PC-9 (cell line): Measurements from ENCODE around the gene TSC22D3. TPM values are rescaled to one million over a fixed set of nuclear protein-coding genes. Genes with fewer than 3 reads are reported as not detected.

Experiments used
- BruUV-seq: library from RNA; stranded (reverse); fragments of 400-500 nt; replicated peaks from 2 replicates; lab custom pipeline; 2021; lab: Mats Ljungman, UMichigan
- CTCF ChIA-PET: fragments of 300-600 bp; sonication (Branson Sonifier 250); formaldehyde crosslinking; loops from one replicate; lab custom pipeline; 2022; ENCODE audit warnings: antibody characterized with exemption; lab: Charles Lee
- POLR2A ChIA-PET: fragments of 300-600 bp; sonication (Branson Sonifier 250); formaldehyde crosslinking; loops from one replicate; lab custom pipeline; 2022; ENCODE audit warnings: antibody characterized with exemption; ENCODE audit not compliant: unreplicated experiment; lab: Charles Lee
- DNase-seq, 2 experiments: peaks; one replicate each; pipeline versions ENCODE4 v3.0.0 to v3.0.0-alpha.2; 2015 to 2022; ENCODE audit warnings: mixed read lengths in 1 of 2
- H2AFZ ChIP-seq: fragments of 200-600 bp; sonication (generic); 2 replicates; pipeline ENCODE4 v1.8.1; 2017; ENCODE audit warnings: antibody characterized with exemption
- H3F3A ChIP-seq: fragments of 200-600 bp; sonication (generic); 2 replicates; pipeline ENCODE4 v1.8.1; 2017; ENCODE audit warnings: antibody characterized with exemption, mild to moderate bottlenecking, low read depth; ENCODE audit not compliant: insufficient read depth
- H3K27ac ChIP-seq: fragments of 200-600 bp; sonication (generic); 2 replicates; pipeline ENCODE4 v1.6.1; 2016; ENCODE audit warnings: mixed run types
- H3K27me3 ChIP-seq: fragments of 200-600 bp; sonication (generic); 2 replicates; pipeline ENCODE4 v1.6.1; 2016; ENCODE audit warnings: low read depth, mixed run types; ENCODE audit not compliant: insufficient read depth
- H3K36me3 ChIP-seq: fragments of 200-600 bp; sonication (generic); 2 replicates; pipeline ENCODE4 v1.6.1; 2016; ENCODE audit warnings: low read depth, mixed run types
- H3K4me1 ChIP-seq: fragments of 200-600 bp; sonication (generic); replicated peaks from 2 replicates; pipeline ENCODE4 v1.6.1; 2016; ENCODE audit warnings: mixed run types; ENCODE audit not compliant: insufficient read depth
- H3K4me2 ChIP-seq: fragments of 200-600 bp; sonication (generic); 2 replicates; pipeline ENCODE4 v1.6.1; 2017; ENCODE audit warnings: mixed run types
- H3K4me3 ChIP-seq: fragments of 200-600 bp; sonication (generic); 2 replicates; pipeline ENCODE4 v1.6.1; 2016; ENCODE audit warnings: mixed run types
- H3K79me2 ChIP-seq: fragments of 200-600 bp; sonication (generic); 2 replicates; pipeline ENCODE4 v1.6.1; 2017; ENCODE audit warnings: low read depth, mixed run types
- H3K9me2 ChIP-seq: fragments of 200-600 bp; sonication (generic); 2 replicates; pipeline ENCODE4 v1.8.1; 2017; ENCODE audit warnings: mild to moderate bottlenecking; ENCODE audit not compliant: insufficient read depth
- H3K9me3 ChIP-seq: fragments of 200-600 bp; sonication (generic); 2 replicates; pipeline ENCODE4 v1.8.1; 2016; ENCODE audit warnings: low read depth; ENCODE audit not compliant: insufficient read depth
- H4K20me1 ChIP-seq: fragments of 200-600 bp; sonication (generic); 2 replicates; pipeline ENCODE4 v1.8.1; 2017; ENCODE audit not compliant: insufficient read depth
- EZH2 ChIP-seq: fragments of 200-600 bp; sonication (generic); IDR thresholded peaks from 2 replicates; pipeline ENCODE4 v1.8.0; 2017; ENCODE audit warnings: antibody characterized with exemption, low read depth
- intact Hi-C: fragments of 100-400 bp; cut with micrococcal nuclease; formaldehyde crosslinking; loops from one replicate; pipeline ENCODE4 v1.10.0; 2022; ENCODE audit not compliant: unreplicated experiment
- total RNA-seq: library from RNA; stranded (reverse); gene quantifications from 2 replicates; pipeline ENCODE4 v1.2.3, GENCODE V29; 2021
- TF ChIP-seq, protein P1 (sequence below): fragments of 200-600 bp; sonication (generic); conservative IDR thresholded peaks from 2 replicates; pipeline ENCODE4 v1.6.1; 2017; ENCODE audit warnings: mixed run types, antibody characterized with exemption, mild to moderate bottlenecking, moderate library complexity

Gene TSC22D3
- total RNA-seq, 1 experiment from 2014 or later, result 43.9 TPM

DNA sequence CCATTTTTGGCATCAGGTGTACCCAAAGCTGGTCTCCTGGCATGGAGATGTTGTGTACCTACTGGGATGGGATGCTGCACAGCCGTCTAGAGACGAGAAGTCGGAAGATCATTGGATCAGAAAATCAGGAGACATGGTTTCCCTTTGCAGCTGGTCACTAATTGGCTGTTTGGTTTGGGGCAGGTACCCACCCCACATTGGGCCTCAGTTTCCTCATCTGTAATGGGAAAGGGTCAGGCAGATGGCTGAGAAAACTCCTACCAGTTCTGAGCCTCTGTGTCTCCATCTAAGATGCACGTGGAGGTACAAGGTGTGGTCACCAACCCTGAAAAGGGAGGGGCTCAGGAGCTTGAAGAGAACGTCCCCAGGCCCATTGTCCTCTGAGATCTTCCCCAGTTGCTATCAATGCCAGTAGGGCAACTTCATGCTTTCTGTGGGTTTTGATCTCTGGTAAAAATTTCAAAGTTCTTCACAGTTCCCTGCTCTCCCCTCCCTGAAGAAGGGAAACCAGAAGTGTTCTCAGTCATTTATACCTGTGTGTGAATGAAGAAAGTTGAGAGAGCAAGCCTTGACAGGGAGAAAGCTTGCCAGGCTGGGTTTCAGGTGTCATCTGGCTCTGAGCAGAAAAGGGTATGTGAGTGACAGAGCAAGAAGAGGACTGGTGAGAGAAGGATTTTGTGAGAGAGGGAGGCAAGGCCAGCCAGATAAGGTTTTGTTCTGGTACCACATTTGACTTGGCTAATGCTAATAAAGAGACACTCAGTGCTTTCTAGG, 15.1 kb downstream of the TSC22D3 start:
- H3K4me3 ChIP-seq, result no peak overlapping the region

DNA sequence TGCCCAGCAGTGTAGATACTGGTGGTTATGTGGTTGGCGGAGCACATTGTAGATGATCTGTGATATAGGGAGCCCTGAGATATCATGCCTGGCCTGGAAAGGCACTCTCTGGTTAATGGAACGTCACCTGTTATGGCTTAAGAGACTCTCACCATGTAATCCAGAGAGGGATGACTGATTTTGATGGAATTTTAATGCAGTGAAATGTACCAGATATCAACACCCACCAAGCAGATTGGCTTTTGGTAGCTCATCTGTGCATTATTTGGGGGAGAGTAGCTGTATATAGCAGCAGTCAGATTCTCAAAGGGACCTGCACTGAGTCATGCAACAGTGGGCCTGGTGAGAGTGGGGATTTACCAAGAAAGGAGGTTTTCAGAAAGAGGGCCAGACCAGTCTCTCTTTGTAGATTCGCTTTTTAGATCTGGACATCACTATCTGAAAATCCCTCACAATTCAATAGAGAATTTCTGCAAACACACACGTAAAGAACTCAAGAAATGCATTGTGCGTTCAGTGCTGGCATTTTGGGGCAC, 17.3 kb downstream of the TSC22D3 start:
- H3K27ac ChIP-seq, result no peak overlapping the region
- no peaks in the 10 kb centered on the region; the same call in 1 of the 2 replicates for H3K79me2 ChIP-seq
- H3K4me3 ChIP-seq, result no peak overlapping the region
- TF ChIP-seq, protein P1, sequence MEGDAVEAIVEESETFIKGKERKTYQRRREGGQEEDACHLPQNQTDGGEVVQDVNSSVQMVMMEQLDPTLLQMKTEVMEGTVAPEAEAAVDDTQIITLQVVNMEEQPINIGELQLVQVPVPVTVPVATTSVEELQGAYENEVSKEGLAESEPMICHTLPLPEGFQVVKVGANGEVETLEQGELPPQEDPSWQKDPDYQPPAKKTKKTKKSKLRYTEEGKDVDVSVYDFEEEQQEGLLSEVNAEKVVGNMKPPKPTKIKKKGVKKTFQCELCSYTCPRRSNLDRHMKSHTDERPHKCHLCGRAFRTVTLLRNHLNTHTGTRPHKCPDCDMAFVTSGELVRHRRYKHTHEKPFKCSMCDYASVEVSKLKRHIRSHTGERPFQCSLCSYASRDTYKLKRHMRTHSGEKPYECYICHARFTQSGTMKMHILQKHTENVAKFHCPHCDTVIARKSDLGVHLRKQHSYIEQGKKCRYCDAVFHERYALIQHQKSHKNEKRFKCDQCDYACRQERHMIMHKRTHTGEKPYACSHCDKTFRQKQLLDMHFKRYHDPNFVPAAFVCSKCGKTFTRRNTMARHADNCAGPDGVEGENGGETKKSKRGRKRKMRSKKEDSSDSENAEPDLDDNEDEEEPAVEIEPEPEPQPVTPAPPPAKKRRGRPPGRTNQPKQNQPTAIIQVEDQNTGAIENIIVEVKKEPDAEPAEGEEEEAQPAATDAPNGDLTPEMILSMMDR, result no peak
- no peak for TF ChIP-seq EZH2
- H3K4me2 ChIP-seq, result no peak overlapping the region
- H2AFZ ChIP-seq, result no peak overlapping the region
- H3K9me2 ChIP-seq, result no peaks in the 10 kb centered on the region
- intact Hi-C loops, result no loop called here
- peaks cover 2% of the 10 kb centered on the region; the same call in 1 of the 2 replicates for H3K9me3 ChIP-seq
- peaks cover 3% of the 10 kb centered on the region for H3K4me1 ChIP-seq
- ChIA-PET CTCF (no interaction called here), POLR2A (interaction anchor here (0.6 kb wide), 1 partner anchor 136 kb away, joined by 7 read pairs; no protein-coding TSS in a partner anchor)
- no peak for DNase-seq
- H3F3A ChIP-seq, result no peaks in the 10 kb centered on the region
- BruUV-seq, result no TSS peak
- H4K20me1 ChIP-seq, result no peaks in the 10 kb centered on the region
- no peaks in the 10 kb centered on the region for H3K27me3 ChIP-seq
- no peaks in the 10 kb centered on the region for H3K36me3 ChIP-seq

More for the DNA sequence above, 15.1 kb downstream of the TSC22D3 start:
- TF ChIP-seq EZH2, result no peak
- TF ChIP-seq, protein P1, result no peak
- H3F3A ChIP-seq, result peaks cover 12% of the 10 kb centered on the region; the same call in 1 of the 2 replicates
- intact Hi-C loops, result no loop called here
- H3K4me2 ChIP-seq, result no peak overlapping the region
- H3K27me3 ChIP-seq, result no peaks in the 10 kb centered on the region
- H3K9me3 ChIP-seq, result peaks cover 2% of the 10 kb centered on the region; the same call in 1 of the 2 replicates
- H3K4me1 ChIP-seq, result peaks cover 25% of the 10 kb centered on the region
- no peaks in the 10 kb centered on the region; the same call in 1 of the 2 replicates for H3K79me2 ChIP-seq
- ChIA-PET POLR2A (no interaction called here), CTCF (no interaction called here)
- H4K20me1 ChIP-seq, result no peaks in the 10 kb centered on the region
- DNase-seq, result no peak
- H3K9me2 ChIP-seq, result no peaks in the 10 kb centered on the region
- no peak overlapping the region for H2AFZ ChIP-seq
- no peak overlapping the region for H3K27ac ChIP-seq
- no peaks in the 10 kb centered on the region for H3K36me3 ChIP-seq
- no TSS peak for BruUV-seq

DNA sequence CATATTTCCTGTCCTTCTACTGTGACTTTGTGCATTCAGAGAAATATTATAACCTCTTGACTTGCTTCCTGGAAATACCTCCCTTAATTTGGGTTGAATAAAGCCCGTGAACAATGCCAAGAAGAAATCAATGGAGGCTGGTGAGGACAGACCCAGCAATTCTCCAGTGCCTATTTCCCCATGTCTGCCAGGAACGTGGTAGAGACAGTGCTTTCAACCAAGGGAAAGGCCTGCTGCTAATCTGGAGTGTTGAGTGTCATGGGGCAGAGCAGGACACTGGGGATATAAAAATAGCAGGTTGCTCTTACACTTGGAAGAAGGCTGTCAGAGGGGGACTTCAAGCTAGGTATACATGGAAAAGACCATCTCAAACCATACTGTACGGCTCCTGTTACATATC, 19.9 kb downstream of the TSC22D3 start:
- Histone ChIP-seq H3K27me3 (no peaks in the 10 kb centered on the region), H3K9me3 (no peaks in the 10 kb centered on the region), H3K4me1 (no peaks in the 10 kb centered on the region), H2AFZ (no peak overlapping the region), H3F3A (no peaks in the 10 kb centered on the region), H3K36me3 (no peaks in the 10 kb centered on the region), H3K4me2 (no peak overlapping the region), H4K20me1 (no peaks in the 10 kb centered on the region), H3K4me3 (no peak overlapping the region), H3K9me2 (no peaks in the 10 kb centered on the region), H3K79me2 (no peaks in the 10 kb centered on the region), H3K27ac (no peak overlapping the region)
- POLR2A ChIA-PET, result no interaction called here
- no TSS peak for BruUV-seq
- intact Hi-C loops, result no loop called here
- TF ChIP-seq, protein P1, result no peak
- no peak for DNase-seq
- CTCF ChIA-PET, result interaction anchor here (0.6 kb wide), 1 partner anchor 232 kb away, joined by 3 read pairs; no protein-coding TSS in a partner anchor
